Left kidney (tissue), 8 donors: ENCODE measurements around the gene MUC5AC. TPM values are rescaled to one million over a fixed set of nuclear protein-coding genes. Genes with fewer than 3 reads are reported as not detected.
"Not testable (repeated sequence)": the region's sequence is repeated elsewhere in the genome, so short reads cannot be mapped to it uniquely, and the experiment has no call there.

Source experiments
- DNase-seq: peaks from one replicate; pipeline ENCODE4 v3.0.0-alpha.2; 2013
- long read RNA-seq, 8 donors: transcript quantifications; one replicate each; lab custom pipeline, GENCODE V29; 2026
- polyA plus RNA-seq: library from polyadenylated mRNA; unstranded; fragments of 120-200 nt; gene quantifications from one replicate; pipeline ENCODE4 v1.2.1, GENCODE V29; 2013; ENCODE audit not compliant: insufficient read length

MUC5AC gene
- 0.03 TPM for polyA plus RNA-seq
- long read RNA-seq, donor 1, result 0 reads
- long read RNA-seq, donor 2, result 0 reads
- long read RNA-seq, donor 3, result 0 reads
- long read RNA-seq, donor 4, result 0 reads
- long read RNA-seq, donor 5, result 0 reads
- long read RNA-seq, donor 6, result 0 reads
- long read RNA-seq, donor 7, result 0 reads
- long read RNA-seq, donor 8, result 0 reads

DNA sequence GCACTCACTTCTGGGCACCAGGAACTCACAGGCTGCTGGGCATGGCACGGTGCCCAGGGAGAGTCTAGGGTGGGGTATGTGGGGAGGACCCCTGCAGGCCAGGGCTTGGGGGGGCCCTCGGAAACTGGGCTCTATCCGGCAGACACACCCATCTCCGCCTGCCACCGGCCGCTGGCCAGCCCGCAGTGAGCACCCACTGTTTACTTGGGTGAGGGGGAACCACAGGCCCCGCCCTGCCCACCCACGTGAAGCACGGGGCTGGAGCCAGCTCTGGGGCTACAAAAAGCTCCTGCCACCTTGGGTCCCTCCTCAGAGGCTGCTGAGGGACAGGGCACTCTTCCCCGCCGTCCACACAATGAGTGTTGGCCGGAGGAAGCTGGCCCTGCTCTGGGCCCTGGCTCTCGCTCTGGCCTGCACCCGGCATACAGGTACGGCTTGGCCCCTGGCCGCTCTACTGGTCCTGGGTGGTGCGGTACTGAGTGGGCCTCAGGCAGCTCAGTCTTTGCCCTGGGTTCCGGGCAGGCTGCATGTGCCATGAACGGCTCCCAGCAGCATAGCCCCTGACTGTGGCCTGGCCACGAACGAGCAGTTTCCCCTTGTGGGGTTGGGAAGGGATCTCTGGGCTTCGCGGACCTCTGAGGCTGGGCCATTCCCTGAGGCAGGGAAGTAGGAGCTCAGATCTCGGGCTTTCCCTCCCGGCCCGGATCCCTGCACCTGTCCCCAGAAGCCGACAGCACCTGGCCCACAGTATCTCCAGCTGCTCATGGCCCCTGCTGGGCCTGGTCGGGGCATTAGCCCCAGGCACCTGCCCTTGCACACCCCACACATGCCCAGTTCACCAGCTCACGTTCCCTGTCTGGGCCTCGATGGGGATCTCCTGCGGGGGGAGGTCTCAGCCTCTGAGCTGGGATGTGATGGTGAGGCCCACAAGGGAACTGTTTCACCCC, at the start of gene MUC5AC:
Gene MUC5AC, plus strand, starts transcription at position 309 of the 947 bp plus-strand sequence. Its CDS starts 47 bp downstream, at position 356.
- no peak for DNase-seq

GRCh38 chr11:1108246-1108900, 49.4 kb upstream of the MUC5AC start:
- no peak for DNase-seq

- no peak for DNase-seq
Observed at GRCh38 chr11:1109101-1109917, 48.4 kb upstream of the MUC5AC start.

DNA sequence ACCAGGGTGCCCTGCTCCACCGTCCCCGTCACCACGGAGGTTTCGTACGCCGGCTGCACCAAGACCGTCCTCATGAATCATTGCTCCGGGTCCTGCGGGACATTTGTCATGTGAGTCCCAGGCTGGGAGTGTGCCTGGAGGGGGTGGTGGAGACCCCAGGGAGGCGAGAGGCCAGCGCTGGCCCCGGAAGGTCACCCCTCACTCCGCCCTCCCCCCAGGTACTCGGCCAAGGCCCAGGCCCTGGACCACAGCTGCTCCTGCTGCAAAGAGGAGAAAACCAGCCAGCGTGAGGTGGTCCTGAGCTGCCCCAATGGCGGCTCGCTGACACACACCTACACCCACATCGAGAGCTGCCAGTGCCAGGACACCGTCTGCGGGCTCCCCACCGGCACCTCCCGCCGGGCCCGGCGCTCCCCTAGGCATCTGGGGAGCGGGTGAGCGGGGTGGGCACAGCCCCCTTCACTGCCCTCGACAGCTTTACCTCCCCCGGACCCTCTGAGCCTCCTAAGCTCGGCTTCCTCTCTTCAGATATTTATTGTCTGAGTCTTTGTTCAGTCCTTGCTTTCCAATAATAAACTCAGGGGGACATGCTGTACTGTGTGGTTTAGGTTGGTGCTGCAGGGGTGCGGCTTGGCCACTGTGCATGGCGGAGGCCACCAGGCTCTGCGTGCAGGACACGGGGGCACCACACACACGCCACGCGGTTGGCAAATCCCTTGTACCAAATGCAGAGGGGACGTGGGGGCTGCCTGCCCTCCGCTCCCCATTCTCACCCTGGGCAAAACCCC, 47.6 kb upstream of the MUC5AC start:
- DNase-seq, result no peak

GRCh38 chr11:1111545-1112212, 46.1 kb upstream of the MUC5AC start:
- no peak for DNase-seq

- no peak for DNase-seq
Observed at GRCh38 chr11:1112351-1113191, 45.2 kb upstream of the MUC5AC start.

DNA sequence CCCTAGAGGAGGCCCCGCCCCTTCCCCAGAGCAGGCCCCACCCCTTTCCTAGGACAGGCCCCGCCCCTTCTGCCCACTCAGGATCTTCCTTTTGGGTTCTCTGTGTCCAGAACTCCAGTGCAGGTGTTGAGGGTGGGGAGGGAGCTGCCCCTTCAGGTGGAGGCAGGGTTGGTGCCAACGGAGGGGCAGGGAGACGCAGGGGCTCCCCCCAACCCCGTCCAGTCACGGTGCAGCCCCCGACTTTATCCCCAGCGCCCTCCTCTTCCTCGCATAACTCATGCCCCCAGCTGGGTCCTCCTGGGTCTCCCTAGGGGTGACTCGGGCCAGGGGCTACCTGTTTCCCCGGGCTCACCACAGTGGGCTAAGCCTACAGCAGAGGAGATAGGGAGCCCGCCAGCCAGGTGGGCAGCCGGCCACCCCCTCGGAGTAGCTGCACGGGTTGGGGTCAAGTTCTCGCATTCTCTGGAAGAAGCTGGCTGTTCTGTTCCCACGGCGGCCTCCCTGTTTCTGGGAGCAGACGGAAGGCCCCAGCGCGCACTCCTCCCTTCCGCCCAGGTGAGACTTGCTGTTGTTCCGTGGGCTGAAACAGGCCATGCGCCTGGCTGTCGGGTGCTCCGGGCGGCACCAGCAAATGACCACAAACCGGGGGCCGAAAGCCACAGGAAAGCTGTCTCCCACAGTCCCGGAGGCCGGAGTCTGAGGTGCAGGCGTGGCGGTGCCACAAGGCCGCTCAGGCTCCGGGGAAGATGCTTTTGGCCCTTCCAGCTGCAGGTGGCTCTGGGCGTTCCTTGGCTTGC, 44.1 kb upstream of the MUC5AC start:
- no peak for DNase-seq

GRCh38 chr11:1115292-1115691, 42.5 kb upstream of the MUC5AC start:
- DNase-seq, result not testable (repeated sequence)

DNA sequence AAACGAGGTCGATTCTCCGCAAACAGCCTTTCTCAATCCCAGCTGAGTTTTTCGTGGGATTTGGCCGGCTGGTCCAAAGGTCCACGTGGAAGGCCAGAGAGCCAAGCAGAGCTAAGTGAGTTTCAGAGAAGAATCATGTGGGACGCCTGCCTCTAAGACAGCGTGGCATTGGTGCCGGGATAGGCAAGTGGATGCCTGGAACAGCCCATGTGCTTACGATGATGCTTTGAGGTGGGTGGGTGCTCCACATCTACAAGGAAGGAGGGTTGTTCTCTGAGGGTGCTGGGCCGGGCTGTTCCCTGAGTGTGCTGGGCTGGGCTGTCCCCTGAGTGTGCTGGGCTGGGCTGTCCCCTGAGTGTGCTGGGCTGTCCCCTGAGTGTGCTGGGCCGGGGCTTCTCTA, 41.6 kb upstream of the MUC5AC start:
- no peak for DNase-seq

DNA sequence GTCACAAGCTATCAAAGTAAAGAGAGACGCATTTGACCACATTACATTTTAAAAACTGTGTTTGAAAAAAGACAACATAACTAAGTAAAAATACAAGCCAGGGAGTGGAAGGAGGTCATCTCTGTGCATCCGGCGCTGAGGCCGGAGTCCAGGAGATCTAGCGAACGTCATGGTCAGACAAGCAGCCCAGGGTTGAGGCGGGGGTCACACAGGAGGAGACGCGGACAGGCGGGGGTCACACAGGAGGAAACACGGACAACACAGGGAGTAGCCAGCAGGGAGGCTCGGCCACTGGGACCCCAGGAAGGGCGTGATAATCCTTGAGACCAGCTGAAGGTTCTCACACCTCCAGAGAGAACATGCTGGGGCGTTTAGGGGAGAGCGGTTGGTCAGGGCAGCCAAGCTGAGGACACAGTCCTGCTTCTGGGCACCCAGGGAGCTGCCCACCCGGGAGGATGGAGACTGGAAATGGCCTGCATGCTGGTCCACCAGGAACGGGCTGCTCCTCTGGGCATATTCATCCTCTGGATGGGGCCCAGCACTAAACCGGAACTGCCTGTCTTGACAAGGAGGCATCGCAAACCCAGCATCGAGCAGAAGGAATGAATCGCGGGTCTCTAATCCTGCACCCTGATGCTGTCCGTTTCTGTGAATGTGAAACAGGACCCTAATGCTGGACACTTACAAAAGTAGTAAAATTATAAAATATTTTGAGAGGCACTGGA, 40.9 kb upstream of the MUC5AC start:
- no peak for DNase-seq

DNA sequence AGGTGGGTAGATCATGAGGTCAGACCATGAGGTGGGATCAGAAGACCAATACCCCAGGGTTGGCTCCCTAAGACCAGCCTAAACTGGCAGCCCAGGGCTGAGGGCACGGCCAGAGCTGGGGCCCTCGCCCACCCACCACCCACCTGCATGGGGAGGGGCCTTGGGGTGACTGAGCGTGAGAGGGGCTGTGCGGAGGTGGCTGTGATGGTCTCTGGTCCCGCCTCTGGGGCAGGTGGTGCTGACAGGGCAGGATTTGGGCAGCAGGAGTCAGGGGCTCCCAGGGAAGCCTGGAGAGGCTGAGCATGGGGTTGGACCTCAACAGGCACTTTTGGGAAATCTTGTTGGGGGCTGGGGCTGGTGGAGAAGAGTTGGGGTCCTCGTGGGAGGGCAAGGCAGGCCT, 39.8 kb upstream of the MUC5AC start:
- no peak for DNase-seq

DNA sequence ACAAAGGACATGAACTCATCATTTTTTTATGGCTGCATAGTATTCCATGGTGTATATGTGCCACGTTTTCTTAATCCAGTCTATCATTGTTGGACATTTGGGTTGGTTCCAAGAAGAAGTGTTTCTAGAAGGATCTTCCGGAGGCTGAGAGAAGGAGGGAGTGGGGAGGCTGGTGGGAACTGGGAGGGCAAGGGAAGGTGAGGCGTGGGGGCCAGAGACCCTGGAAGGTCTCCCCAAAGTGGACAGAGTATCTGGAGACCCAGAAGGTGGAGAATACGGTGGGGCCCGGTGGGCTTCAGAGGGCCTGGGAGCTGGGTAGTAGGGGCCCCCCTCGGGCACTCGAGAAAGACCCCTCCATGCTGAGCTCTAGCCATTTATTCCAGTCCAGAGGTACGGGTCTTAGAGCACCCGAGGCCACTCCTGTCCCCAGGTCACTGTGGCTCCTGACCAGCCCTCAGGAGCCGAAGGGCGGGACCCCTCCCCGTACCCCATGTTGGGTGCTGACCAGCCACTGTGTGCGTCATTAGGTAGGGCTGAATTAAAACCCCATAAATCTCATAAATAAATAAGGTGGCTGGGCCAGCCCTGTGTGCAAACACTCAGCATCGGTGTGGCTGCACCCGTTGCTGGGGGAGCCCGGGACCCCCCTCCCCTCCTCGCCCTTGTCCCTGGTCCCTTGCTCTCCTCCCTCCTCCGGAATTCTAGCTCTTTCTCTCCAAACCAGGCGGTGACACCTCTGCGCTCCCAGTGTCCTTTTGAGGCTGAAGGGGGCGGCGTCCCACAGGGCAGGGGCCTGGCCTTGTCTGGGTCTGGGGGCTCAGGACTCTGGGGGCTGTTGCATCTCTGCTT, 38.8 kb upstream of the MUC5AC start:
- DNase-seq, result no peak

- no peak for DNase-seq
Observed at GRCh38 chr11:1119604-1120146, 38.1 kb upstream of the MUC5AC start.

DNA sequence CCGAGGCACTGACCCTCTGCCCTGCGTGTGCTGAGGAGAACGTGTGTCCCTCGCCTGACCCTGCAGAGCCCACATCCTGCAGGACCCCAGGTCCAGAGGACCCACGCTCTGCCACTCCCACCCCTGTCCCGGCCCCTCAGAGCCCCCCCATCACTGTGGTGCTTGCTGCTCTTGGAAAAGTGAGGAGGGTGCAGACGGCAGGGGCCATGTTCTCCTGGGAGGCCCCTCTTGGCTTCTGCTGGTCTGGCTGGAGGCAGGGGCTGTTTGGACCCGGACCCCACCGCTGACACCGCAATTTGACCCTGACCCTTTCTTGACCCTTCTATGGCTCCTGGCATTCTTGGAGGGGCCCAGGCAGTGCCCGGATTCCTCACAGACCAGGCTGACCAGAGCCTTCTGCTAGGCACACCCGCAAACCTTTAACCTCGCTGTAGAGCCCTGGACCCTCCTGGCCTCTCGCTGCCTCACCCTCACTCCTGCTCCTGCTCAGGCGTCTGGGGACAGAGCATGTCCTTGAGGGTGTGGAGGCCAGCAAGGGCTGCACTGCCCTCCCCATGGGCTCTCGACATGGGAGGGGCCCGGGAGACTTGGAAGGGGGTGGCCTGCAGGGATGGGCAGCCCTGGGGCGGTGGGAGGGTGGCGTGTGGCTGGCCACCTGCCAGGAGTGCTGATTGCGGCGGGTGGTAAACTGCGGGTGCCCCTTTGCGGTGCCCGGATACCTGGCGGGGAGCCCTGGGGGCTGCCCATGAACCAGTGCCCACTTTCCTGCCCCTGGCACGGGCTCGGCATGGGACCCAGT, 37.0 kb upstream of the MUC5AC start:
- no peak for DNase-seq

DNA sequence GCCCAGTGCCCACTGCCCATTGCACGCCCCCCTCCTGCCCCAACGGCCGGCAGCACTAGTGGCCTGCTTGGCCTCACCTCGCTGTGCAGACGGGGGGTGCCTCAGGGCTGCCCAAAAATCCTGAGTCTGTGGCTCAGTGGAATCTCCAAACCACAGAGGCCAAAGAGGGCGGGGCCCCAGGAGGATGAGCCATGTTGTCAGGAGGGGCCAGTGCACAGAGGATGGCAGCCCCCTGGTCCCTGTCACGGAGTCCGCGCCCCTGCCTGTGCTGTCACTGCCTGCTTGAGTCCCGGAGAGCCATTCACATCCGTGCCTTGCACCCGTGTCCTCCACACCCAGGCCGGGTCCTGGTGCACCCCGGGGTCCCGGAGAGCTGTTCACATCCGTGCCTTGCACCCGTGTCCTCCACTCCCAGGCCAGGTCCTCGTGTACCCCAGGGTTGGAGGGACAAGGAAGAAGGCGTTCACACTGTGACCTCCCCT, 36.4 kb upstream of the MUC5AC start:
- no peak for DNase-seq
